HG02943 (cell line): ENCODE data around the gene MCTP1.

Source experiments
- ATAC-seq: cut with Tn5 transposase; IDR thresholded peaks from one replicate; pipeline ENCODE4 v1.9.1; 2021; ENCODE audit warnings: mild to moderate bottlenecking, low read depth, moderate library complexity; ENCODE audit not compliant: unreplicated experiment

Gene MCTP1

GRCh38 chr5:94903726-94904125, 381.2 kb downstream of the MCTP1 start:
- ATAC-seq: no peak

GRCh38 chr5:94901191-94901979, 383.5 kb downstream of the MCTP1 start:
- ATAC-seq: no peak

DNA sequence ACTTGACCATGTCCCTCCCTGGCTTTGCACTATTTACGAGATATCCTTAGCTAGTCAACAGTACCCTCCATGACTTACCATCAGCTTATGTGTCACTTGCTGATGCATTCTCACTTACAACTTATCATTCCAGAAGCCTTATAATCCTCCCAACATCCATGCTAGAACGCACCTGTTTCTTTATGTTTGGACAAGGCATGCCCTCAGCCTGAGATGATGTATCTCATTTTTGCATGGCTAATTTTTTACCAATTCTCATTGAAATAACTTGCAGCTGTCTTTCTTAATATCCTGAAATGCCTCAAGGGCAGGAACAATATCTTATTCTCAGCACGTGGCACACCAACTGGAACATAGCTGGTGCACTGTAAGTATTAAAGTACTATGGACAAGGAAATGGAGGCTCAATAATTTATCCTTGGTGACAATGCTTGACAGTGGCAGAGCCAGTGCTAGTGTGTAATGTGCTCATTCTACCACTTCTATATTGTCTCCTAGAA, 384.8 kb downstream of the MCTP1 start:
- no peak for ATAC-seq

DNA sequence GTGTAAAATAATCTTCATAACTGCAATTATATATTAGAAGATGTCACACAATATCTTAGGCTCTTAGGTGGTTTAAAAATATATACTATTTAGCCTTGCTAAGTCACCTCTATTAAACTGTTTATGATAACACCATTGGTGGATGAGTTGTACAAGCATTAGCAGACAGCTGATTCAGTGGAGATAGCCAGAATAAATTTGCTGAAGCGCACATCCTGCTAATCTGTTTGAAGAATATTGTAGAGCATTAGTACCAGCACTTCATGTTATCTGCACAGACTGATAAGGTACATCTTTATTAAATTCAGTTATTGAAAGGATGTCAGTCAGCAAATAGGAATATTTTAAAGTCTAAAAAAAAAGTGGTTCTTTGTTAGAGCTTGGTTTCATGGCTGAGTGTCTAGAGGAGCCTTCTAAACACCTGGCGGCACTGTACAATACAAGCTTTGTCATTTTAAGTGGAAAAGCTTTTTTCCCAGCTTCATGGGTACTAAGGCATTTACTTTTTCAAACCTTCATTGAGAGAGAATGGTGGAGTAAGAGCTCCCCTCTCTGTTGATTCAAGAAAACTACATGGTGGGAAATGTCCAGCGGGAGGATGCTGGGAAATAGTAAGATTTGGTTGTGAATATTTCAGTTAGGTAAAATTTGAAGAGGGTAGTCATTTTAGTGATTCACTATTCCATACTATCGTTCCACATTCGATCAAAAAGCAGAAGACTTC, 391.3 kb downstream of the MCTP1 start:
- ATAC-seq: no peak

DNA sequence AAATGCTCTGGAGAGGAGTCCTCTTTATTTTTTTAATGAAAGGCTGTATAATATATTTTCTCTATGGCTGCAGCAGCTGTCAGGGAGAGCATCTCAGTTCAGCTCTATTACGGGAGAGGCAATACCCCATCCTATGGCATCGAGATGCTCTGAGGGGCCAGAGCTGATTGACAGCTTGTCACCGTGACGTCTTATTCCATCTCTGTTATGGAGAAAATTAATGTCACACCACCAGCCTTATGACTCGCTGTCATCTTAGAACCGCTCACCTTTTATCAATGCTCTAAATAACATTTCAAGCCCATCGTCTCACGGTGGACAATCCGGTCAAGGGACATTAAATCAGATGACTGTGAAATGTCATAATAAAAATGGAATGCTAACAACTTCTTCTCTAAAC, 392.9 kb downstream of the MCTP1 start:
- ATAC-seq: no peak

DNA sequence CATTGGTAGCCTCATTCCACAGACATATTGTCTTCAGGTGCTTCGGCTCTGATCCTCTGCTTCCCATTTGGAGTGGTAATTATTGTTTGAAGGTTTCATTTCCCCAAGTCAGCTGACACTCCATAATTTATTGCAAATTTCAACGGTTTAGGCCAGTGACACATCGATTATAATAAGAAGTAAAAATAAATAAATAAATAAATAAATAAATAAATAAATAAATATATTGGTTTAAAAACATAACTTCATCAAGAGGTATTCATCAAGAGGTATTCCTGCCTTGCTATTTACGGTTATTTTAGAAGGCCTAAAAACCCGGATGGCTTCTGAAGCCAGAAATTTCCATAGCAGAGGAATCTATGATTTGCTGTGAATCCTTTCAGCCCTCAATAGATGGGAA, 393.3 kb downstream of the MCTP1 start:
- ATAC-seq: no peak

- ATAC-seq: no peak
Measured at GRCh38 chr5:94890907-94891306, 394.0 kb downstream of the MCTP1 start.

- ATAC-seq: no peak
Measured at GRCh38 chr5:94888674-94889073, 396.2 kb downstream of the MCTP1 start.

GRCh38 chr5:94885931-94886330, 399.0 kb downstream of the MCTP1 start:
- no peak for ATAC-seq

DNA sequence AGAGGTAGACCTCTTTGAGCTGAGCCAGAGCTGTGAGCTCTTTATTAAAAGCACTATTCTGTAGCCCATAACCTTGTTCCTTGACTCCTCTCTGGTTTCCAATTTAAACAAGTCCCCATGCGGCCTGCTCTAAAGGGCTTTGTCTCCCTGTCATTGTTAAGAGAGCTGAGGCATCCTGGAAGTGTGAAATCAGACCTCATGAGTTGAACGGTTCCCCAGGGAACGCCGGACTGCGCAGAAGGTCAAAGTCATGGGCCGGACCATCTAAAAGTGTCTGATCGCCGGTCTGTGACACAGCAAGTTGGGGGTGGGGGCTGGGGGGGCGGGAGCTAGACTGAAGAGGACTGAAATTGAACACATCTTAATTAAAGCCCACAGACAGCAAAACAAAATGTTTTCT, 400.6 kb downstream of the MCTP1 start:
- ATAC-seq: no peak

- ATAC-seq: no peak
Measured at GRCh38 chr5:94872526-94872925, 412.4 kb downstream of the MCTP1 start.

GRCh38 chr5:94870511-94871183, 414.2 kb downstream of the MCTP1 start:
- ATAC-seq: no peak

DNA sequence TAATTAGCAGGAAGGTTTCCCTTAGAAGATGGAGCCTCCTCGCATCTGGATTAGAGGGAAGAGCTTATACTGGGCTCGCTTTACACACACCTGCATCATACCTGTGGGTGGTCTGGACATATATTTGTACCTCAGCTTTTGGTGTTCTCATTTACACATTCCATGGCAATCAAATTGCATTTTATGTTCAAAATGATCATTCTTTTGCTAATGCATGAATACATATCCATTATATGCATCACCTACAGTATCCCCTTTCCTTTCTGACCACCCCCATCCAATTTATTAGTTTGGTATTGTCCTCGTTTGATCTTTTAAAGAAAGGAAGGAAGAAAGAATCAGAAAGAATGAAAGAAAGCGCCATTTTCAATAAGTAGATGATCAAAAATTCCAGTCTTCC, 415.0 kb downstream of the MCTP1 start:
- ATAC-seq: no peak

DNA sequence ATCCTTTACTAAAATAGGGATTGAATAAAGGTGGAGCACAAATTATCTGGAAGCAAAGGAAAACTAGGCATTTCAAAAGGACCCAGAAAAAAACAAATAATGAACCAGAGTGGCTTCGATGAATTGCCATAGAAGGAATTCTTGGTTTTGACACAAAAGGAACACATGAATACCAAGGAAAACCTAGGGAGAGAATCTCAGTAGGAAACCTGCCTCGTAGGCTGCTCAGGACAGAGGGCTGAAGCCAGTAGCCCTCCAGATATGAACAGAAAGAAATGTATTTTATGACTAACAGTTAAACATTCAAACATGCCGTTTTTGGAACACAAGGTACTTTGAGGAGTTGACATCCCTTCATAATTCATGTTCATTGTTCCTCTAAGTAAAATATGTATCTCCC, 420.9 kb downstream of the MCTP1 start:
- no peak for ATAC-seq

- ATAC-seq: no peak
Measured at GRCh38 chr5:94857111-94857510, 427.8 kb downstream of the MCTP1 start.

- no peak for ATAC-seq
Measured at GRCh38 chr5:94856257-94856800, 428.6 kb downstream of the MCTP1 start.

GRCh38 chr5:94855543-94855942, 429.4 kb downstream of the MCTP1 start:
- ATAC-seq: no peak

GRCh38 chr5:94853120-94853519, 431.8 kb downstream of the MCTP1 start:
- ATAC-seq: no peak

DNA sequence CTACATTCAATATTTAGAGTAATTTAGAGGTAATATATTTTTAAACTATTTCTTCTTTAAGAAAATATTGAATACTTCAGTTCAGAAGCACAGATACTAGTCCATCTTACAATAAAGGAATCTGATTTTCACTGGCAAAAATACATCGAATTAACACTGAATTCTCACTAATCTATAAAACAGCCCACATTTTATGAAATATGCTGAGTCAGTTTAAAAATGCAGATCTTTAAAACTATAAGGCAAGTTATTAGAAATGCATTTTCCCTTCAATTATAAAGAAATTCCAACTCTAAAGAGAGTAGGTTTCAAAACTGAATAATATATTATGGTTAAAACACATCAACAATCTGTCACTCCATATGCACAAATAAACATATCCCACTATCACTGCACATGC, 433.9 kb downstream of the MCTP1 start:
- ATAC-seq: no peak

GRCh38 chr5:94849821-94850736, 434.8 kb downstream of the MCTP1 start:
- ATAC-seq: peak; percentile 94
